GM13977 (cell line): ENCODE data around the gene CDK12.
"Not testable (repeated sequence)": the region's sequence is repeated elsewhere in the genome, so short reads cannot be mapped to it uniquely, and the experiment has no call there.

Experiments used
- DNase-seq: peaks from one replicate; pipeline ENCODE4 v3.0.0; 2012; ENCODE audit warnings: low spot score
- CTCF ChIP-seq: IDR thresholded peaks from 2 replicates; pipeline ENCODE4 v1.5.1; 2012; ENCODE audit warnings: mild to moderate bottlenecking, control low read depth; ENCODE audit not compliant: insufficient read depth; ENCODE audit errors: extremely low read depth, missing control alignments
- in situ Hi-C: fragments of 300-500 bp; cut with MboI; formaldehyde crosslinking; loops from one replicate; pipeline ENCODE4 v1.12.0; 2022; ENCODE audit warnings: low sequenced_read_pairs, low pct_unique_long_range_greater_than_20kb, mixed read lengths, inconsistent platforms; ENCODE audit not compliant: unreplicated experiment

Gene CDK12

DNA sequence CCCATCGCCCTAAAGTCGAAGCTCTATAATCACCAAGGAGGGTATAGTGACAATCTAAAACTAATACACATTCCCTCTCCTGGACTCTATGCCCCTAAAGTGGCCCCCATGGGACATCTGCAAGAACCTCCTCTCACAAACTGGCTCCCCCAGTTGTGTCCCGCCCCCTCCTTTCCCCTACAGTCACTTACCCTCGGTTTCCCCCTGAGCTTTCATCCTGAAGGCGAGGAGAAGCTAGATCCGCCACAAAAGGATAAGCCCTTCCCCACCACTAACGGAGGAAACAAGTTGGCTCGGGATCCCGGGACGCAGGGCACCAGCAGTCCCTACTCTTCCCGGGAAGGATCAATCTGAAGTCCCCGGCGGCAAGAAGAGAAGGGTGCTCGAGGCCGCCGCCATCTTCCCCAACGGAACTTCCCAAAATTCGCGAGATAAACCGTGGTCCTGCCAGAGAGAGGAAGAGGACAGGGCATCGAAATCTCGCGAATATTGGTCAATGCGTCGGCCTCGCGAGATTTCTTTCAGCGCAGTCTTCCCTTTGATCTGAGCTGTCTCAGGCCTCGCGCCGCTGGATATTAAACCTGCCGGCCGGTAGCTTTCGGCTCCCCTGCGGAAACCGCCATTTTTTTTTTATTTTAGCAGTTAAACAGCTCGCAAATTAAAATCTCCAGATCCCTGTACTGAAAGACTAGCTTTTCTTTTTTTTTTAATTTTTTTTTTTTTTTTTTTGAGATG lies 10.3 kb upstream of the CDK12 start, which contains the start of gene MED1:
Gene MED1, minus strand, starts transcription at position 417 of the 735 bp plus-strand sequence. Its CDS starts 201 bp downstream, at position 216.
- peak; percentile 95 for DNase-seq
- in situ Hi-C loops: no loop called here
- no peak for TF ChIP-seq CTCF

- DNase-seq: no peak
- in situ Hi-C loops: no loop called here
- no peak for TF ChIP-seq CTCF
Observed at GRCh38 chr17:39455919-39456318, 5.4 kb upstream of the CDK12 start.

GRCh38 chr17:39461926-39462569 lies 762 bp downstream of the CDK12 start:
- in situ Hi-C loops: no loop called here
- no peak for DNase-seq
- TF ChIP-seq CTCF: no peak

- in situ Hi-C loops: no loop called here
- TF ChIP-seq CTCF: no peak
- DNase-seq: no peak
Observed at GRCh38 chr17:39462631-39463375, 1.5 kb downstream of the CDK12 start.

DNA sequence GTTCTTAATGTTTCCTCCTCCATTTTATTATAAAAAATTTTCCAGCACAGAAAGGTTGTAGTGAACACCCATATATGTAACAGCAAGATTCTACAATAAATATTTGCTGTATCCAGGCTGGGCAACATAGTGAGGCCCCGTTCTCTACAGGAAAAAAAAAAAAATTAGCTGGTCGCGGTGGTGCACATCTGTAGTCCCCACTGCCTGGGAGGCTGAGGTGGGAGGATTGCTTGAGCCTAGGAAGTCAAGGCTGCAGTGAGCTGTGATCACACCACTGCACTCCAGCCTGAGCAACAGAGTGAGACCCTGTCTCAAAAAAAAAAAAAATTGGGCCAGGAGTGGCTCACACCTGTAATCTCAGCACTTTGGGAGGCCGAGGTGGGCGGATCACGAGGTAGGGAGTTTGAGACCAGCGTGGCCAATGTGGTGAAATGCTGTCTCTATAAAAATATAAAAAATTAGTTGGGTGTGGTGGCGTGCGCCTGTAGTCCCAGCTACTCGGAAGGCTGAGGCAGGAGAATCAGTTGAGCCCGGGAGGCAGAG lies 3.4 kb downstream of the CDK12 start:
- in situ Hi-C loops: not testable (repeated sequence)

GRCh38 chr17:39468610-39469009 lies 7.3 kb downstream of the CDK12 start:
- in situ Hi-C loops, DNase-seq: not testable (repeated sequence)

More for the DNA sequence above, 3.4 kb downstream of the CDK12 start:
- not testable (repeated sequence) for DNase-seq

- DNase-seq: no peak
- in situ Hi-C loops: no loop called here
- no peak for TF ChIP-seq CTCF
Observed at GRCh38 chr17:39473310-39473709, 12.0 kb downstream of the CDK12 start.

- in situ Hi-C loops, DNase-seq: not testable (repeated sequence)
Observed at GRCh38 chr17:39479631-39480030, 18.3 kb downstream of the CDK12 start.
